Activated CD4-positive, alpha-beta T cell treated with anti-CD3 and anti-CD28 coated beads, Interleukin-2, Interleukin-6, amounts not matched to agents 100 ng/mL and 50 ng/mL, durations not matched to agents 16 hours and 8 hours (primary cell): Measurements from ENCODE around the gene RANBP1.

Experiments used
- DNase-seq: peaks from one replicate; pipeline ENCODE4 v3.0.0-alpha.2; 2020

The RANBP1 gene

DNA sequence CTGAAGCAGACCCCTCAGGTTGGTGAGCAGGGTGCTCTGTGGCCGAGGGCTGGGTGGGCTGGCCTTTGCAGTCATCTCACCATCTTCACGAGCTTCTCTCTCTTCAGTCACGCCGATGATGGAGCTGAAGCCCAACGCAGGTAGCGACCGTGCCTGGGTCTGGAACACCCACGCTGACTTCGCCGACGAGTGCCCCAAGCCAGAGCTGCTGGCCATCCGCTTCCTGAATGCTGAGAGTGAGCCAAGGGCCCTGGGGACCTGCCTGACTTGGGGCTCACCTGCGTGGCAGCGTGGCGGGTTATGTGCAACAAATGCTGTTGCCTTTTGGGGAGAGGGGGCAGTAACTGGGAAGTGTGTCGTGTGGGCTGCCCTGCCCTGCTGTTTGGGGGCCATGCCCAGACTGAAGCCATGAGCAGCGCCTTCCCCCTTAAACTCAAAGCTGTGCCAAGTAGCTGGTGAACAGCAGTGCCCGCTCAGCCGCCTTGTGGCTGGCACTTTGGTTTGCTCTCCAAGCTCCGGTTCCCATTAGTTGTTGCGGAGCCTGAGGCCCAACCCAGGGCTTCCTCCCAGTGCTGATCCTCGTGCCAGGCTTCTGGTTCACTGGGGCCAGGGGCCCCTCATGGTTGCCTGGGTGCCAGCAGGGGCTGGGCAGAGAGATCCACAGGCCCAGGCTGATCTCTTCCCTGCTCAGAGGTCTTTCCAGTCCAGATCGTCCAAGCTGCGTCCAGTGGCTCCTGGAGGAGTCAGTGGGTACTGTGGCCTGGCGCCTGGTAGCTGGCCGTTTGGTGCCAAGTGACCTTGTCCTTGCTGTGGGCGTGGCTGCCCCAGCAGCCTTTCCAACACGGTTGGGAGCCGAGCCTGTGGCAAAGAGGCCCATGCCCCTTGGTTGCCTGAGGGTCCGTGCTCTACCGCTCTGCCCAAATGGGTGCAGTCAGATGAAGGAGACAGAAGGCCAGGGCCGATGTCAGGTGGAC, 9.6 kb downstream of the RANBP1 start:
- DNase-seq = no peak

DNA sequence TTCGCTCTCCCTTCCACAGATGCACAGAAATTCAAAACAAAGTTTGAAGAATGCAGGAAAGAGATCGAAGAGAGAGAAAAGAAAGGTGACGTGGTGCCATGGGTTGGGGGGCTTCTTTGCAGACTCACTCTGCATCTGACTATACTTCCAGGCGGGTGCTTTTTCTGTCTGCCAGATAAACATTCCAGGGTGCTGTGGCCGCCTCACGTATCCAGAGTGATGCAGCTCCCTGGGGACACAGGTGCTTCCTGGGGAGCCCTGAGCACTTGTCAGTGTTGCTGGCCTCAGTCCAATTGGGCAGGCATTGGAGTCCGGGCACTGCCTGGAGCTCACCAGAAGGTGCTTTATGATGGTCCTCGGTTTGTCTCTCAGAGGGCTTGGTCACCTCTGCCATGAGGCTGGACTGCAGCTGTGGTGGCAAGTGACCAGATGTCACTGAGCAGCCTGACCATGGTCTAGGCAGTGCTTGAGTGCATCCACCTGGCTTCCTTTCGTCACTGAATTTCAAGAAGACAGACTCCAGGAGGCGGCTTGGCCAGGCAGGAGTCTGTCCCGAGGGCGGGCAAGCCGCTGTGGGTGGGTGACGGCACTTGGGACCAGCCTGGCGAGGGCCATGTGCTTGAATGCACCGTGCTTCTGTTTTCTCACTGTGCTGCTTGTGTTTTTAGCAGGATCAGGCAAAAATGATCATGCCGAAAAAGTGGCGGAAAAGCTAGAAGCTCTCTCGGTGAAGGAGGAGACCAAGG, 10.6 kb downstream of the RANBP1 start:
- no peak for DNase-seq

DNA sequence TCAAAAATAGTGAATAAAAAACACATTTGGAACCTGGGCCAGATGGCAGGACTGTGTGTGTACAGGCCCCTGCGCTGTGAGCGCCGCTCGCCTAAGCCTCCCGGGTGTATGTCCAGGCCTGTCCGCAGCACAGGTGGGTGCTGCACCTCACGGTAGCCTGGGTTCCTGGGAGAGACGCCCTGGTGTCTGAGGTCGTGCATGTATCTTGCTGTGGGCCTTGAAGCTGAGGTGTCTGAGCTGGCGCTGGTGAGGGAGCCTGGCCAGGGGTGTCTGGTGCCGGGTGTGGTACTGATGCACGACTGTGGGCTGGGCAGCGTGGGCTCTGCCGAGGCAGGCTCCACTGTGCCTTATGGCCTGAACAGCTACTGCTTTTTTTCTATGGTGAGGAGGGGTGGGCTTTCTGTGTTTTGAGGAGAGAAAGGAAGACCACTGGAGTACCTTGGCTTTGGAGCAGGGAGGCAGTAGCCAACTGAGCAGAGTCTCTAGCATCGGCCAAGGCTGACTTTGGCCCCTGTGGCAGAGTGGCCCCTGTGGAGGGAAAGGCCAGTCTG, 11.5 kb downstream of the RANBP1 start:
- DNase-seq = no peak

DNA sequence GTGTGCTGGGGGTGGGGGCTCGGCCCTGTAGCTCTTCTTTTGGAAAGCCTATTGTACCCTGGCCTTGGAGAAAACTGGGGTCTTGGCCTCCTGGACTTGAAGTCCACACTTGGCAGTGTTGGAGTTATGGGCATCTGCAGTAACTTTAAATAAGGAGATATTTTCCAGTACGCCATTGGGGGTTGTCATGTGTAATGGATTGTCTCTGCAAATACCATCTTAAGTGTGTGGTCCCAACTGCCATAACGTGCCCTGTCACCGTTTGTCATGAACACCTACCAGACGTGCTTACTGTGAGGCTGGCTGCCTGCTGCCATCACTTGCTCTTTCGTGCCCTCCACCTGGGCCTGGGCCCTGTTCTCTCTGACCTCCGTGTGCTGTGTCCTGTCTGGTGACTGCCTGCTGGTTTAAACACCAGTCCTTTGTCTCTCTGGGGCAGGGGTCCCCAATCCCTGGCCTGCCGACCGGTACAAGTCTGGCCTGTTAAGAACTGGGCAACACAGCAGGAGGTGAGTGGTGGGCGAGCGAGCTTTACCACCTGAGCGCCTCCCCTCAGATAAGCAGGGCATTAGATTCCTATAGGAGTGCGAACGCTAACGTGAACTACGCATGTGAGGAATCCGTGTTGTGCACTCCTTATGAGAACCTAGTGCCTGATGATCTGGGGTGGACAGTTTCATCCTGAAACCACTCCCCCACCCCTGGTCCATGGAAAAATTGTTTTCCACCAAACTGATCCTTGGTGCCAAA, 12.1 kb downstream of the RANBP1 start:
- no peak for DNase-seq

DNA sequence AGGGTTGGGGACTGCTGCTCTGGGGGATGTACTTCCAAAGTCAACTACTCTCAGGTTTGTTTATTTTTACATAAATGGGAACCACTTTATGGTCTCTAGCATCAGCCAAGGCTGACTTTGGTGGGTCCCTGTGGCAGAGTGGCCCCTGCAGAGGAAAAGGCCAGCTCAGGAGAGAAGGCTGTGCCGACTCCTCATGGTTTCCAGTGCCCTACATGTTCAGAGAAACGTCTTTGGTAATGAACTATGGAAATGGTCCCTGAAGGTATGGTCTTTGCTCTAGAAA, 12.7 kb downstream of the RANBP1 start:
- no peak for DNase-seq

DNA sequence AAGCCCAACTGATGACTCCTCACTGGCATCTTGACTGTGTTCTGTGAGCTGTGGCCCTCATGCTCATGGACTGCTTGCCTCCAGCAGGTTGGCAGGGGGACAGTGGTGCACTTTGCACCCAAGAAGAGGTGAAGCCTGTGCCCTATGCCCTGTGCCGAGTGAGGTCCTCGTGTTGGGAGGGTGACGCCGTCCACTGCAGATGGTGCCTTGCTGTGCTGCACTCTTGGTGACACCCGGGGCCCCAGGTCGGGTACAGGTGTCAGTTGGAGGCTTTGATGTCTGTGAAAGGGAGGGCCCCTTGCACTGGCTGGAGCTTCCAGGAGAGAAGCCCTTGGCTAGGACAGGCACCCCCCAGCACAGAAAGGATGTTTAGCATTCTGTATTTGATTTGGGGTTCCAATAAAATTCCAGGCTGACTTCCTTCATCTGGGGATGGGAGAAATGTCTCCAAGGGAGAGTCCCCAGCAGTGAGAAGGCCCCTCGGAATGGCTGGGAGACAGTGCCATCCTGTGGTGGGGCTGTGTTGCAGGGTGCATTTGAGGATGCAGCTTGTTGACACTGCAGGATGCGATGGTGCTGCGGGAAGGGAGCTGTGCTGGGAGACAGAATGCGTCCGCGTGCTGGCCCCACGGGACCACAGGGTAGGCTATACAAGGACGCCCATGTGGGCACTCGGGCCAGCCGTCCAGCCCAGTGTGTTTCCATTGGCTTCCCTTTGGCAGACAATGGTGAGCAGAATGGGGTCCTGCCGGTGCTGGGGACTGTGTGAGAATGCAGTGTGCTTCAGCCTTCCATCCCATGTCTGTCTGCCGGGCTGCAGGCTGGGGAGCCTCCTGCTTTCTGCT, 13.2 kb downstream of the RANBP1 start:
- peak; percentile 48 for DNase-seq

DNA sequence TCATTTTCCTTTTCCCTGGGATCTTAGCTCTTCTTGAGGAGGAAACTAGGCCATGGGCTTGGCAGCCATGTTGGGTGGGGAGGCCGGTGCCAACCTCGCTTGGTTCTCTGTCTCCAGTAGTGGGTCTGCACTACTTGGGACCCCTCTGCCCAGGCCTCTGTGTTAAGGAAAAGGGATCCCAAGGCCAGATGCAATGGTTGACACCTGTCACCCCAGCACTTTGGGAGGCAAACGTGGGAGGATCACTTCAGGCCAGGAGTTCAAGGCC, 13.8 kb downstream of the RANBP1 start:
- no peak for DNase-seq

DNA sequence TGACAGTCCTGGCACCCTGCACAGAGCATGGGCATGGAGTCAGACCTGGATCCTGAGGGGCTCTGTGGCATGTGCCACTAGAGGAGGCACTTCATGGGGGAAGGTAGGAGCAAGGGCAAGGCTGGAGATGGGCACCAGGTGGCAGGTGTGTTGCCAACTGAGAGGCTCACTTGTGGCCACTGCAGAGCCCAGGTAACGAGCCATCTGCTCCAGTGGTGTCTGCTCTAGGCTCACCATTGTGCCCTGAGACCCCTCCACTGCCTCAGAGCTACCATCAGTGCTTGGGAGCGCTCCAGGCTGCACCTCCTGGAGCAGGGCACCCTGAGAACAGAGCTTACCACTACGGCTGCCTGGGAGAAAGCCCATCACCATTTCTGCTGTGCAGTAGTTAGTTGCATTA, 14.4 kb downstream of the RANBP1 start:
- DNase-seq = no peak

DNA sequence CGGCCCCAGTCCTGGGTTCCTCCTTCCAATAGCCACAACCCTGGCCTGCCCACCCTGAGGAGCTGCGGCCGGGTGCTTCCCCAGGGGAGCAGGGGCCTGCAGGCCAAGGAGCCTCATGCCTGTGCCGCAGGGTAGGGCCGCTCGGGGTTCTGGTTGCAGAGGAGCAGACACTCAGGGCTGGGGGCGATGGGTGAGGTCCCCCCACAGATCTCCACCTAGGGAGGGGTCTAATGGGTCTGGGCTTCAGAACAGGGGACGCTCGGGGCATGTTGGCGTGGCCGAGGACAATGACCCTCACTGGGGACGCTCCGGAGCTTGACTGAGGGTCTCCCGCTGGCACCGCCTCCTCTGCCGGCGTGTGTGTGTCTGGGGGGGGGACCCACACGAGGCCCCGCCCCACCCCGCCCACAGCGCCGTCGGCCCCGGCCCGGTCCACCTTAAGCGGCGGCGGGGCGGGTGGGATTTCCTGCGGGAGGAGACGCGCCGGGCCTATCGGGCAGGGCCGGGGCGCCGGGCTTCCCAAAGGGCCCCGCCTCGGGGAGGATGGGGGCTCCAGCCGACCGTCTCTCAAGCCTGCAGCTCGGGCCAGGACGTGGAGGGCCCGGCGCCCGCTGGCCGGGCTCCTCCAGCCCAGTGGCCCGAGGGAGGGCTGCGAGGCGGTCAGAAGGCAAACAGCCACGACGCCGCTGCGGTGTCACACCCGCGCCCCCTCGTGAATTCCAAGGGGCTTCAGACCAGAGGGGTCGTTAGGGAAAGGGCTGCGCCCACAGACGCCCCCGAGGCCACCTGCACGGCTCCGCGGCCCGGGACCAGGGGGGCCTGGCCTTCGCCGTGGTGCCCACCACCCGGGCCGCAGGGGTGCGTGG, 15.1 kb downstream of the RANBP1 start:
- peak; percentile 85 for DNase-seq

DNA sequence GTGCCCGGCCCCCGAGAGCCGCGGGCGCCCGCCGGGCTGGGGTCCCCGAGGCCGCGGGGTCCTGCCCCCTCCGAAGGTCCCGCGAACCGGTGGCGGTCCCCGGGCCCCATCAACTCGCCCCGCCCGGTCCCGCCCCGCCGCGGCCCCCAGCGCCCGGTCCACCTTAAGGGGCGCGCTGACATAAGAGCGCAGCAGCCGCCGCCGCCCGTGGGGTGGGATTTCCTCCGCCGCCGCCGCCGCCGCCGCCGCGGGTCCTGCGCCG, 15.6 kb downstream of the RANBP1 start, which contains the start of gene ZDHHC8:
Gene ZDHHC8 (plus strand): TSS at position 208 of the 262 bp plus-strand sequence. CDS start 144 bp downstream, outside the sequence.
- DNase-seq = peak; percentile 41

DNA sequence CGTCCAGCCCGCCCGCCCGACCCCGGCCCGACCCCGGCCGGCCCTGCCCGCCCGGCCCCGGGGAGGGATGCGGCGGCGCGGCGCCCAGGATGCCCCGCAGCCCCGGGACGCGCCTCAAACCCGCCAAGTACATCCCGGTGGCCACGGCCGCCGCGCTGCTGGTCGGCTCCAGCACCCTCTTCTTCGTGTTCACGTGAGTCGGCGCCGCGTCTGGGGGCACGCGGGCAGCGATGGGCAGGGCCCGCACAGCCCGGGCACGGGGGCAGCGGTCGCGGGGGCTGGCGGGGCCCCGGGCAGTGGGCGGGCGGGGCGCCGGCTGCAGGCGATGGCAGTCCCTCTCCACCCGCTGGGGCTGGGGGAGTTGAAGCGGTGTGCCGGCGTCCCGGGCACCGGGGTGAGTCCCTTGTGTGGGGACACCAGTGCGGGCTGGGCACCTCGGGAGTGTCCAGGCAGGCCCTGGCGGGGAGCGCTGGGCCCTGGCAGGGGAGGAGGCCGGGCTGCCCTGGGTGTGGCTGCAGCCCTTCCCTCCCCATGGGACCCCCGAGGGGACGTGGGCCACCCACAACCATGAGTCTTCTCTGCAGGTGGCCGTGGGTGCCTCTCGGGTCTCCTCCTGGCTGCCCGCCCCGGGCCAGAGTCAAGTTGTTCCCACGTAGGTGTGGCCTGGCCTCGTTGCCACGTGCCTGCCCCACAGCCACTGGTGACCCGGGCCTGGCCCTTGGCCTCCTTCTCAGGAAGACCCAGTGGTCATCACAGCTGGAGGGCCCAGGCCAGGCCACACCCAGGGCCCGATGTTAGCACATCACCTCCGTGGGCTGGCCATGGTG, 16.2 kb downstream of the RANBP1 start:
- DNase-seq = no peak

DNA sequence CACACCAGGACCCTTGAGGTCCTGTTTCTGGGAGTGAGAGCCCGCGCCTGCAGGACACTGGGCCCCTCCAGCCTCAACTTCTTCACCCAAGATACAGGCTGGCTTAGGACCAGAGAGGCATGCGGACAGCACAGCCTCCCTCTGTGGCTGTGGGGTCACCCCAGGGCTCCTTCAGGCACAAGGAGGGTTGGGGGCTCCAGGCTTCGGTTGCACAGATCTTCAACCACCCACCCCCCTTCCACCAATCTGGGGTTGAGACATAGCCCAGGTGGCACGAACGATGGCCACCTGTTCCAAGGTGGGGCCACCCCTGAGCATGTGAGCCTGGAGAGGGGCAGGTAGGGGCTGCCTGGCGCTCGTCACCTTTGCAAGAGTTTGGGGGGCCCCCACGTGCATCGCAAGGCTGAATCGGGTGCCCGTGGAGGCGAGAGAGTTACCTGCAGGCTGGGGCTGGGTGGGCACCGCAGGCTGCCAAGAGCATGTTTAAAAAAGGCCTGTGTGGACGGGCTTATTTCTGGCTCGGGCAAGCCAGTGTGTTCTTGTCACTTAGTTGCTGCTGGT, 16.9 kb downstream of the RANBP1 start:
- no peak for DNase-seq

DNA sequence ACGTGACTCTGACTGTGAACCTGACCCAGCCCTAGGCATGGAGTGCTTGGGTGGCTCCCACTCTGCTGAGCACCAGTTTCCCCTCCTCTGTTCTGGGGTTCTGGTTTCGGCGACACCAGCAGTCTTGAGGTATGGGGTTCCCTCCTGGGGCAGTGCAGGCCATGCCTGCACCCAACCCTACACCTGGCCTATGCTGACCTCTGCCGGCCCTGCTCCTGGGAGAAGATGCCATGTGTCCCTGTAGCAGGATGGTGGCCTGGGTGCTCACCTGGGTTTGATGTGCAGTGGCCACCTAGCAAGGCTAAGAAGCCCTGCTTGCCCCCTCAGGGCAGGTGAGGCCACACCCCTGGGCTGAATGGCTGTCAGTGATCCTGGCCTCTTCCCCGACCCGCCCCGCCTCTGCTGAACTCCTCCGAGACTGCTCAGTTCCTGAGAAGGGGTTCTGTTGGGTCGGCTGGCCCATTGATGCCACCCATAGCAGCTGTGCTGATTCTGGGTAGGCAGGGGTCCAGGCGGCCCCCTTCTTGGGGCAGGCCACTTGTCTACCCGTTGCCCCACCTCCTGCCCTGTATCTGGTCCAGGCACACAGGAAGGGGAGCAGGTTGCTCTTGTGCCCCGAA, 18.1 kb downstream of the RANBP1 start:
- no peak for DNase-seq

DNA sequence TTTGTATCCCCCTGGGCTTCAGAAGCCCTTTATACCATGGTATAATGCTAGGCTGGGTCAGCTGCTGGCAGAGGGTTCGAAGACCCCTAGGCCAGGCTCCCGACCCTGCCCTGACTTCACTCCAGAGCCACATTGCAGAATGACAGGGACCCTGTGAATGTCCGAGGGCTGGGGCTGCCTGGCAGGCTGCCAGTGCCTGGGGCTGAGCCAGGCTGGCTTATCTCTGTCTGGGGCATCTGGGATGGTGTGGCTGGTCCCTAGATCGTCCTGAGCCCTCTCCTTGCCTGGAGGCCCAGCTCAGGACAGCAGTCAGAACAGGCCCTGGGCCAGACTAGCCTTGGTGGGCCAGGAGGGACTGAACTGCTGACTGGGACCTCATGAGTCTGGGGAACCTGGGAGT, 19.4 kb downstream of the RANBP1 start:
- DNase-seq = no peak

DNA sequence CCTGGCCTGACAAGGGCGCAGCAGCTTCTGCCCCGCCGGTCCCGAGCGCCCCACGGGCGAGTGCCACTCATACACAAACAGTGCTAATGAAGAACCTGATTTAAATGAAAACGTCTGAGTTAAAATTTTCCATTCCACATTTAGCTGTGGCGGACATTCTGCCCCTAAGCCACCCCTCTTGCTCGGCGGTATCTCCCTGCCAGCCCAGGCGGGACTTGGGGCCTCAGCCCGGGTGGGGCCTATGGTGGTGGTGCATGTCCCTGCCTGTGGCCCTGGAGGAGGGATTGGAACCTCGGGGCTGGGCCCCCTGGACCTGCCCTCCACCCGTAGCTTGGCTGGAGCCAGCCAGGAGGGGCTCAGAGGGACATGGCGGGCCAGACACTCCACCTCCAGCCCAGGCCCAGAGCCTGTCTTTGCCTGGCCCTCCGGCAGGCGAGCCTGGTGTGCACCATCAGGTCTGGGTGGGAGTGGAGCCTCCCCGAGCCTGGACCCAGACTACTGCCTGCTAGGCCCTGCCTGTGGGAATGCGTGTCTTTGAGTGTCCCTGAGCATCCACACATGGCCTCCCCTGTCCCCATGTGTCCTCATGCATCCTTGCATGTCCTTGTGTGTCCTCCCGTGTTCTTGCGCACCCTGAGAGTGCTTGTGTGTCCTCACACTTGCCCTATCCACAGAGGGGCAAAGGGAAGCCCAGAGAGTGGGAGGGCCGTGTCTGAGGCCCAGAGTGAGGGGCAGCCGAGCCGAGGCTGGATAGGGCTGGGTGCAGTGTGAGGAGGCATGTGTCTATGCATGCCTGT, 20.1 kb downstream of the RANBP1 start:
- no peak for DNase-seq

DNA sequence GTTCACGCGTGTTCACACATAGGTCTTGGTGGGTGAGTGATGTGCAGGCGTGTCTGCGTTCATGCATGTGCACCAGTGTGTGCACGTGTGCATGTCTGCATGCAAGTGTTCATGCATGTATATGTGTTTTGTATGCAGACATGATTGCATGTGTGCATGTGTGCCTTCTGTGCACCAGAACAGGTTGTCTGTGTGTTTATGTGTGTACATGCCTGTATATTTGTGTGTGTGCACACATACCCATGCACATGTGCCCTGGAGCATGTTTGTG, 20.6 kb downstream of the RANBP1 start:
- no peak for DNase-seq

DNA sequence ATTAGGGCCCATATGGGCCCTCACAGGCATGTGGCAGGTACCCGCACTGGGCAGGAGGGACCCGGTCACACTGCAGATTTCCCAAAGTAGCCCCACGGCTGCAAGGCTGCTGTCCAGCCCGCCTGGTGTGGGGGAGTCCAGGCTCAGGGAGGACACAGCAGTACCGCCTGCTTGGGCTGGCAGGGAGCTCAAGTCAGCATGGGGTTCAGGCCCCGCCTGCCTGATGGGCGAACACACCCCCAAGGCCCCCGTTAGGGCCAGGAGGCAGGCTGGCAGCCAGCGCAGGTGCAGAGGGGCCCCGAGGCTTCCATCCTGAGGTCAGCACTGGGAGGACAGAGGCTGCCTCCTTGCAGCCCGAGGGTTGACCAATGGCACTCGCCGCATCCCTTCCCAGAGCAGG, 21.2 kb downstream of the RANBP1 start:
- no peak for DNase-seq

DNA sequence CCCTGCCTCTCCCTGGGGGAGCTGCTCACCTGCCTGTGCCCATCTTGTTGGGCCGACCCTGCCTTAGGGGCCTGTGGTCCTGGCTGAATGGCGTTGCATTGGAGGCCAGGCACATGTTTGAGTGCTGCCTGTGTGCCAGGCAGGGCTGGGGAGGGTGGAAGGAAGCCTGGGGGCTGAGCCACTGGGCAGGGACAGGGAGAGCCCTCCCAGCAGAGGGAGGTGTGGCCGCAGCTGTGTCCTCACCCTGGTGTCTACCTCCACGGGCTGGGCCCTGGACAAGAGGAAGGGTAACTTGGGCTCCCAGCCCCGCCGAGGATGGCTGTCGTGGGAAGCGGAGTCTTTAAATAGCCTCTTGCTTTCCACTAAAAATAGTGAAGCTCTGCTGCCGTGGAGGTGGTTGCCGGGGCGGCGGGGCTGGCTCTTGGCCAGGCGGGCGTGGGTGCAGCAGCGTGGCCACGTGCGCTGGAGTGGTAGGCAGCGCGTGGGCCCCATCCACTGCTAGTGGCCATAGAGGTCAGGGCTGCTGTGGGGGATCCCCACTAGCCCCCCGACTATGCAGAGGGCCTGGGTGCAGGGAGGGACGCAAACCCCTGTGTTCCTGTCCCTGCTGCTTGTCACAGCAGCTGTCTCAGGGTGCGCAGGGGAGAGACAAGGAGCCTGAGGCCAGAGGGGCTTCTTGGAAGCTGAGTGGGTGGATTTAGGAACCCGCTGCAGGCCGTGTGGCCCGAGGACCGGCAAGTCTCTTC, 21.9 kb downstream of the RANBP1 start:
- no peak for DNase-seq

DNA sequence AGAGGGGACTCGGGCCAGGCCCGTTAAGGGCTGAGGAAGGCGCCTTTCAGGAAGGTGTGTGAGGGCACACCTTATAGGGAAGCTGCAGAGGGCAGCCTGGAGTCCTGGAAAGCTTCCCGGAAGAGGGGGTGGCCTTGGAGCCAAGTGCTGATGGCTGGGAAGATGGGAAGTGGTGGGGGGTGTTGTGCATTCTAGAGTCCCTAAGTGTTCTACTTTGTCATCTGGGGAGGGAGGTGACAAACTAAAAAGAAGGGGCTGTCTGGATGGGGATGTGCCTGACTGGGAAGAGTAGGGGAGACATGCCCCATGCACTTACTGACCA, 22.5 kb downstream of the RANBP1 start:
- DNase-seq = no peak
